GM12865 (cell line): Measurements from ENCODE around the gene ZP2.

ENCODE experiments used
- DNase-seq: peaks from one replicate; pipeline ENCODE4 v3.0.0; 2010; ENCODE audit warnings: low read depth
- H3K4me3 ChIP-seq: 2 replicates; pipeline ENCODE4 v1.5.1; 2011; ENCODE audit warnings: mild to moderate bottlenecking, low read depth, low read length, control low read depth
- TF ChIP-seq, protein P1 (sequence below): IDR thresholded peaks from 2 replicates; pipeline ENCODE4 v1.5.1; 2011; ENCODE audit warnings: low read length, control low read depth, low read depth, inconsistent platforms; ENCODE audit not compliant: insufficient read depth; ENCODE audit errors: missing control alignments

The ZP2 gene

DNA sequence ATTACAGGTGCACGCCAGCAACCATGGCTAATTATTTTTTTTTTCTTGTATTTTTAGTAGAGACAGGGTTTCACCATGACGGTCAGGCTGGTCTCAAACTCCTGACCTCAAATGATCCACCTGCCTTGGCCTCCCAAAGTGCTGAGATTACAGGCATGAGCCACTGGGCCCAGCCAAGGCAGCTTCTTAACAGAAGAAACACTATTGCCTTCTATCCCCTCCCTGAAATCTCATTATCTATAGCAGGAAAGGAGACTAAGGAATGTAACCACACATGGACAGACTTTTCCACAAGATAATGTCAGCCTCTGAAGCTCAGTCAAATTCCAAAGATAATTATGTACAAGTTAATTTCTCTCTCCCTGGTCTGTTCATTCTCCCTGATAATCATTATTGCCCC, 5.7 kb upstream of the ZP2 start:
- DNase-seq, result no peak
- TF ChIP-seq, protein P1, sequence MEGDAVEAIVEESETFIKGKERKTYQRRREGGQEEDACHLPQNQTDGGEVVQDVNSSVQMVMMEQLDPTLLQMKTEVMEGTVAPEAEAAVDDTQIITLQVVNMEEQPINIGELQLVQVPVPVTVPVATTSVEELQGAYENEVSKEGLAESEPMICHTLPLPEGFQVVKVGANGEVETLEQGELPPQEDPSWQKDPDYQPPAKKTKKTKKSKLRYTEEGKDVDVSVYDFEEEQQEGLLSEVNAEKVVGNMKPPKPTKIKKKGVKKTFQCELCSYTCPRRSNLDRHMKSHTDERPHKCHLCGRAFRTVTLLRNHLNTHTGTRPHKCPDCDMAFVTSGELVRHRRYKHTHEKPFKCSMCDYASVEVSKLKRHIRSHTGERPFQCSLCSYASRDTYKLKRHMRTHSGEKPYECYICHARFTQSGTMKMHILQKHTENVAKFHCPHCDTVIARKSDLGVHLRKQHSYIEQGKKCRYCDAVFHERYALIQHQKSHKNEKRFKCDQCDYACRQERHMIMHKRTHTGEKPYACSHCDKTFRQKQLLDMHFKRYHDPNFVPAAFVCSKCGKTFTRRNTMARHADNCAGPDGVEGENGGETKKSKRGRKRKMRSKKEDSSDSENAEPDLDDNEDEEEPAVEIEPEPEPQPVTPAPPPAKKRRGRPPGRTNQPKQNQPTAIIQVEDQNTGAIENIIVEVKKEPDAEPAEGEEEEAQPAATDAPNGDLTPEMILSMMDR, result no peak
- H3K4me3 ChIP-seq, result no peak overlapping the region

DNA sequence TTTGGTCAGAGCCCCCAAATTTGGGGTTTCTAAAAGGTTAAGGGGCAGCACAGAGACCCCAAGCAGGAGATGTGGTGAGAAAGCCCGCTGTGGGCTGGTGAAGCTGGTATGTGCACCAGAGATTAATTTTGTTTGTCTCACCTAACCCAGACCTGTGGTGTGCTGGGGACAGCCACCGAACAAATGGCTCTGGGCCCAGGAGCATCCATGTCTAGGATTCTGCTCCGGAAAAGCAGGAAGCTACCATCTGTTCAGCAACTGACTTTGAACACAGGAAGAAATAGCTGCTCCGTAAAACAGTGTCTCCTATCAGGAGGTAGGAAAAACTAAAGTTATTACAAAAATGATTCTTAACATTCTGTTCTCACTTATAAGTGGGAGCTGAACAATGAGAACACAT, 2.7 kb upstream of the ZP2 start:
- TF ChIP-seq, protein P1, result no peak
- no peak overlapping the region for H3K4me3 ChIP-seq
- DNase-seq, result no peak

DNA sequence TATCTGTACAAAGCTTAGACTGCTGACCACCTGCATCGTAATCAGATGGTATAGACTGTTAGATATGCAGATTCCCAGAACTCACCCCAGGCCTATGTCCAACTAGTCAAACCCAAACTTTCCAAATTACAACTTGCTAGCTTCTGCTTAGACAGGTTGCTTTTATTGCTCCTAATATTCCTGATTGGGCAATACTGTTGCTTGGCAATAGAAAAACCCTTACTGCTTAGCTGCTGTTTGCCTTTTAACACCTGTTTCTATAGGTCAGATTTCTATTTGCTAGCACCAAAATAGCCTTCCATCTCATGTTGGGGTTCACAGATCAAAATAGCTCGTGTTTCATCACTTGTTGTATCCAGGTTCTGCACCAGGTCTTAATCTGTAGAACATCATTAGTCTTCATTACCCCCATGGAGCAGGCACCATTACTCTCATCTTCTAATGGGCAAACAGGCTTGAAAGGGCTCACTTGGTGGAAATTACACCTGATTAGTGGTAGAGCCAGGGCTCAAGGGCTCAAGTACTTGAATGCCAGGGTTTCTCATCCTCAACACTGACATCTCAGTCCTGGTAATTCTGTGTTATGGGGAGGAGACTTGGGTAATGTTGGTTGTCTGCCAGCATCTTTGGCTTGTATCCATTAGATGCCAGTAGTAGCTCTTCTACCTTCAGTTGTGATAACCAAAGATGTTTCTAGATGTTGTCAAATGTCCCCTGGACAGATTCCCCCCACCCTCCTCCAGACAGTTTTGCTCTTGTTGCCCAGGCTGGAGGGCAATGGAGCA, 2.7 kb downstream of the ZP2 start:
- TF ChIP-seq, protein P1, result no peak

DNA sequence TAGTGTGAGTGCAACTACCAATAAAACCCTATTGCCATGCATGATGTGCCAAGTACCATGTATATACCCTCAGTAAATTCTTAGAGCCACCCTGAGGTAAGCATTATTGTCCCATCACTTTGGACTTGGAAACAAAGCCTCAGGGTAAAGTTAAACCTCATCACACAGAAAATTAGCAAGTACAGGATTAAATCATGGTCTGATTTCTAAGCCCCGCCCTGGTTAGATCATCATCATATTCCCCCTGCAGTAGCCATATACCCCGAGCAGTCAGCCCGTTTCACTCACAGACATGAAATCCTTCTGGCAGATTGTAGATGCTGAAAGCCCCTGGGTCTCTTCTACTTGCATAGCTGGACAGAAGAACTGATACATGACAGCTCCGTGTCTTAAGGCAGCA, 4.8 kb downstream of the ZP2 start:
- no peak for DNase-seq
- no peak overlapping the region for H3K4me3 ChIP-seq
- TF ChIP-seq, protein P1, result no peak

More for the DNA sequence above, 2.7 kb downstream of the ZP2 start:
- DNase-seq, result no peak
- no peak overlapping the region for H3K4me3 ChIP-seq

DNA sequence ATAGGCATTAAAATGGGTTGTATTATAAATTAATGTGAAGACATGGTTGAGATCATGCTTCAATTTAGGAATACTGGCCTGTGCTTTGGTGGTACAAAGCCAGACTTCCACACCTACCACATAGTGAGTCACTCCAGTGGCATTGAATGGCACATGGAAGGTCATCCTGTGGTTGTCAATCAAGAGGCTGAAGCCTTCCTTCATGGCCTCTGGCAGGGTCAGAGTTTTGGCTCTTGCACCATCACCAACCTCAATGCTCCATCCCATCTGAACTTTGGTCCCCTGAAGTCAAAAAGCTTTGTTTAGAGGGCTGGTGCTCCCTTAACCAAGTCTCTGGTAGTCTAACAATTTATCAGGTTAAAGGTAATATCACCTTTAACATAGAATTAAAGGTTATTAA, 6.1 kb downstream of the ZP2 start:
- H3K4me3 ChIP-seq, result no peak overlapping the region
- no peak for DNase-seq
- TF ChIP-seq, protein P1, result no peak

DNA sequence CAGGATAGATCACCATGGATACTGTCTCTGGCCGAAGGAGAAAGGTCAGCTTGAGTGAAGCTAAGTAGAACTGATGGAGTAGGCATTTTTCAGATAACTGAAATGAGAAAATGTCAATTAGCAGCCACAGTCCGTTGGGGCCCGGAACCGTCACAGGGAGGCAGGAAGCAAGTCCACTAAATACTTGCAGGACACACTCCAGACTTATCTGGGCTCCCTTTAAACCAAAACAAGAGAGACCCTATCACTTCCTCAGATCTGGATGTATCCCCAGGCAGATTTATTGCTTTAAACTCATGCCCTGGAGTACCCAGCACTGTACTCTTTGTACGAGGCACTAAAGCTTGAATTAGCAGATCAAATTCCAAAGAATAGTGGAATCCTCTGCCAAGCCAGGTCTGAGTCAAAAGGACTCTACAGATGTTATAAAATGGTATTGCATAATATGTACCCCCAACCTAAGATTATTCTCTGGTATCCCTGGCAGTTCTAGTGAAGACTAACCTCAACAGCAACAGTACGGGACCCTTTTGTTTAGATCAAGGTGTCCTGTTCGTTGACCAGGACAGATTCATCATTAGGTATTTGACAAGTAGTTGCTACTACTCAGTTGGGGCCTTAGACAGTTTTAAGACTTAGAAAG, 8.1 kb downstream of the ZP2 start:
- DNase-seq, result no peak

More for the DNA sequence above, 8.1 kb downstream of the ZP2 start:
- no peak overlapping the region for H3K4me3 ChIP-seq
- TF ChIP-seq, protein P1, result no peak
